K562 (cell line): ENCODE measurements around the gene CHAF1A. TPM values are rescaled to one million over a fixed set of nuclear protein-coding genes. Genes with fewer than 3 reads are reported as not detected.
A peak's percentile ranks its signal among the peaks of the same experiment; 100 is the strongest.

Source experiments
- BMI1 ChIP-seq: fragments of 150-350 bp; IDR thresholded peaks from 2 replicates; pipeline ENCODE4 v1.6.1; 2014; ENCODE audit warnings: low read length
- CBX5 ChIP-seq: IDR thresholded peaks from 2 replicates; pipeline ENCODE4 v1.6.1; 2014; ENCODE audit warnings: low read depth, borderline replicate concordance
- CHCHD3 ChIP-seq: fragments of 250-450 bp; sonication (Bioruptor Pico); IDR thresholded peaks from 2 replicates; pipeline ENCODE4 v2.1.2; 2022; ENCODE audit warnings: mild to moderate bottlenecking
- CREBBP ChIP-seq: IDR thresholded peaks from one replicate; pipeline ENCODE4 v1.6.1; 2012; ENCODE audit warnings: low read depth, mild to moderate bottlenecking, control low read depth, inconsistent platforms, low read length
- DPF2 ChIP-seq: fragments of 450-650 bp; IDR thresholded peaks from 2 replicates; pipeline ENCODE4 v1.6.1; 2016
- FOXM1 ChIP-seq, 2 experiments: fragments of 450-650 bp in 1 of 2; sonication (generic) in 1 of 2; formaldehyde crosslinking in 1 of 2; IDR thresholded peaks; 2 replicates each; pipeline versions ENCODE4 v1.6.1 to v1.9.0; 2017 to 2022; ENCODE audit warnings: low read depth in 2 of 2, mild to moderate bottlenecking in 2 of 2, missing genetic modification reagents in 1 of 2, moderate library complexity in 1 of 2
- HMGN3 ChIP-seq: IDR thresholded peaks from 2 replicates; pipeline ENCODE4 v1.6.1; 2011; ENCODE audit warnings: borderline replicate concordance, low read depth, mild to moderate bottlenecking, mixed read lengths, low read length; ENCODE audit not compliant: insufficient read length; ENCODE audit errors: extremely low read depth
- NFXL1 ChIP-seq: fragments of 450-650 bp; formaldehyde crosslinking; IDR thresholded peaks from 2 replicates; pipeline ENCODE4 v1.4.0; 2021; ENCODE audit warnings: mild to moderate bottlenecking
- POLR3G ChIP-seq: IDR thresholded peaks from 2 replicates; pipeline ENCODE4 v1.6.1; 2011; ENCODE audit not compliant: insufficient read length, insufficient replicate concordance; ENCODE audit errors: extremely low read depth
- PRPF4 ChIP-seq: fragments of 200-400 bp; formaldehyde crosslinking; IDR thresholded peaks from one replicate; pipeline ENCODE4 v1.6.1; 2017; ENCODE audit warnings: low read length, low read depth, mild to moderate bottlenecking; ENCODE audit not compliant: insufficient read depth, poor library complexity, severe bottlenecking
- RBM39 ChIP-seq: fragments of 200-400 bp; formaldehyde crosslinking; optimal IDR thresholded peaks from 2 replicates; pipeline ENCODE3; 2018; ENCODE audit warnings: low read depth, low read length
- SNIP1 ChIP-seq: fragments of 450-650 bp; IDR thresholded peaks from 2 replicates; pipeline ENCODE4 v1.7.1; 2017; ENCODE audit warnings: low read depth, mild to moderate bottlenecking
- ZNF121 ChIP-seq: sonication (generic); formaldehyde crosslinking; conservative IDR thresholded peaks from 2 replicates; pipeline ENCODE4 v1.8.0; 2022; ENCODE audit warnings: missing genetic modification reagents
- ZNF134 ChIP-seq: fragments of 250-450 bp; sonication (Bioruptor Pico); conservative IDR thresholded peaks from 2 replicates; pipeline ENCODE4 v1.4.0; 2020
- ZNF431 ChIP-seq: sonication (generic); formaldehyde crosslinking; IDR thresholded peaks from 2 replicates; pipeline ENCODE4 v1.8.0; 2022; ENCODE audit warnings: mild to moderate bottlenecking, missing genetic modification reagents
- ZNF76 ChIP-seq: fragments of 250-450 bp; sonication (Bioruptor Pico); IDR thresholded peaks from 2 replicates; pipeline ENCODE4 v1.4.0; 2020; ENCODE audit warnings: mild to moderate bottlenecking, moderate library complexity, borderline replicate concordance
- ZNF778 ChIP-seq: fragments of 450-650 bp; formaldehyde crosslinking; IDR thresholded peaks from 2 replicates; pipeline ENCODE4 v1.4.0; 2020; ENCODE audit warnings: mild to moderate bottlenecking, moderate library complexity
- polyA plus RNA-seq, 8 experiments: library from polyadenylated mRNA; depleted of rRNA in 4 of 8; stranded (reverse) in 5 of 8; unstranded in 3 of 8; fragments of >200 nt; fragmentation: Nextera tagmentation in 2 of 8; fragmentation: Illumina TruSeq in 1 of 8; extraction: Ambion mirVana in 2 of 8; extraction: Trizol in 1 of 8; gene quantifications; 2 replicates each; pipeline versions ENCODE4 v1.2.1 to v1.2.3, GENCODE V29; 2011 to 2014; ENCODE audit warnings: inconsistent platforms in 1 of 8, missing spikeins in 1 of 8
- total RNA-seq, 7 experiments: library from RNA; depleted of rRNA in 6 of 7; stranded (reverse); fragments of >200 nt in 6 of 7; fragmentation: Illumina TruSeq in 2 of 7; extraction: Trizol in 2 of 7; gene quantifications; 2 replicates each; pipeline versions ENCODE4 v1.2.1 to v1.2.3, GENCODE V29; 2011 to 2021; ENCODE audit warnings: low replicate concordance in 1 of 7
- TF ChIP-seq, protein P1 (sequence below): sonication (generic); formaldehyde crosslinking; IDR thresholded peaks from 2 replicates; pipeline ENCODE4 v1.9.0; 2022; ENCODE audit warnings: mild to moderate bottlenecking, missing genetic modification reagents
- TF ChIP-seq, protein P2 (sequence below): sonication (generic); formaldehyde crosslinking; IDR thresholded peaks from 2 replicates; pipeline ENCODE4 v1.8.1; 2023; ENCODE audit warnings: mild to moderate bottlenecking, missing genetic modification reagents, moderate library complexity
- TF ChIP-seq, protein P3 (sequence below): sonication (generic); formaldehyde crosslinking; IDR thresholded peaks from 2 replicates; pipeline ENCODE4 v1.8.1; 2022; ENCODE audit warnings: missing genetic modification reagents
- TF ChIP-seq, protein P4 (sequence below): fragments of 200-800 bp; sonication (Bioruptor generic); IDR thresholded peaks from 2 replicates; pipeline ENCODE4 v1.6.1; 2017; ENCODE audit warnings: missing genetic modification characterization, missing compliant biosample characterization

CHAF1A gene
- total and polyA plus RNA-seq, 9 of the 15 experiments (the other 6 are each of a cell fraction or from before 2014, with no cell fraction given), result 1.6 to 86.9 (median 45.2) TPM

DNA sequence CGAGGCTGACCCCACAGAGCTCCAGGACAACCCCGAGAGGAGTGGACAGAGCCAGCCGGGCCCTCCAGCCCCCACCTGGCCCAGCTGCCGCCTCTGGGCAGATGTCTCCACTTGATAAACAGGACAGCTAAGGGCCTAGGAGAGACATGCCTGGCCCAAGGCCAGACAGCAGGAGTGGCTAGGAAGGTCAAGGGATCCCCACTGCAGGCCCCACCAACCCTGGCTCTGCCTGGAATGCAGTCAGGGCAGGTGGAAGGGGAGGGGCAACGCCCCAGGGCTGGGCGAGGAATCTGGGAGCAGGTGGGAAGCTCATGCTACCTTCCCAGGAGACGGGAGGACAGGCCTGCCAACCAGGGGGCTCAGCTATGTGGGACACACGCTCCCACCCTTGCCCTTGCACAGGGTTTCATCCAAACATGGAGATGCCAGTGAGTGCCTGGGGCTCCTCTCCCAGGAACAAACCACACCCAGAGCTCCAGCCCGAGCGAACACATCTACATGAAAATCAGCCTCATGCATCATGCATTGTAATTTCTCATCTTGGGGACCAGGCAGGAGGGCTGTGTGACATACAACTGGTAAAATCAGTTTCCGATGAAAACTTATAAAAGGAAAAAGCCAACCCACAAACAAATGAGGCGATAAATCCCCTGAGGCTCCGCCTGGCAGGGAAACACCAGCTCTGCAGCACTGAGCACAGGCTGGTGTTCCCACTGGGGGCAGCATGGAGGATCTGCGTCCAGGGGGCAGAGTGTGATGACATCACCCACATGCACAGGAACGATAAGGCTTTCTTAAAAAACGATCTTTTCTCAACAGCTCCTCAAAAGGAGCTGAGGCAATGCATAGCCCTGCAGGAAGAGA lies 27.0 kb upstream of the CHAF1A start (continued):
- TF ChIP-seq SNIP1 (no peak), ZNF778 (CRISPR knock-in tag) (no peak), CHCHD3 (CRISPR knock-in tag) (no peak), NFXL1 (CRISPR knock-in tag) (no peak), ZNF121 (no peak), PRPF4 (no peak), DPF2 (peak; percentile 91), BMI1 (no peak), CBX5 (no peak), ZNF76 (CRISPR knock-in tag) (no peak), POLR3G (no peak), CREBBP (no peak), ZNF134 (CRISPR knock-in tag) (no peak), HMGN3 (peak; percentile 65), FOXM1 (IDR thresholded peaks at IDR 0.05; ENCODE audit: low read depth) (peak; percentile 64; the same call in 1 of the 2 replicates), FOXM1 (CRISPR knock-in tag; IDR thresholded peaks at IDR 0.05; ENCODE audit: low read depth) (no peak), RBM39 (no peak), ZNF431 (CRISPR knock-in tag) (0 out of 2 replicates have a peak, but pooled peaks have one; percentile 63)
- TF ChIP-seq, protein P1, sequence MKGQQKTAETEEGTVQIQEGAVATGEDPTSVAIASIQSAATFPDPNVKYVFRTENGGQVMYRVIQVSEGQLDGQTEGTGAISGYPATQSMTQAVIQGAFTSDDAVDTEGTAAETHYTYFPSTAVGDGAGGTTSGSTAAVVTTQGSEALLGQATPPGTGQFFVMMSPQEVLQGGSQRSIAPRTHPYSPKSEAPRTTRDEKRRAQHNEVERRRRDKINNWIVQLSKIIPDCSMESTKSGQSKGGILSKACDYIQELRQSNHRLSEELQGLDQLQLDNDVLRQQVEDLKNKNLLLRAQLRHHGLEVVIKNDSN, result no peak
- TF ChIP-seq, protein P2, sequence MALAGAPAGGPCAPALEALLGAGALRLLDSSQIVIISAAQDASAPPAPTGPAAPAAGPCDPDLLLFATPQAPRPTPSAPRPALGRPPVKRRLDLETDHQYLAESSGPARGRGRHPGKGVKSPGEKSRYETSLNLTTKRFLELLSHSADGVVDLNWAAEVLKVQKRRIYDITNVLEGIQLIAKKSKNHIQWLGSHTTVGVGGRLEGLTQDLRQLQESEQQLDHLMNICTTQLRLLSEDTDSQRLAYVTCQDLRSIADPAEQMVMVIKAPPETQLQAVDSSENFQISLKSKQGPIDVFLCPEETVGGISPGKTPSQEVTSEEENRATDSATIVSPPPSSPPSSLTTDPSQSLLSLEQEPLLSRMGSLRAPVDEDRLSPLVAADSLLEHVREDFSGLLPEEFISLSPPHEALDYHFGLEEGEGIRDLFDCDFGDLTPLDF (CRISPR knock-in tag), result no peak
- TF ChIP-seq, protein P3, sequence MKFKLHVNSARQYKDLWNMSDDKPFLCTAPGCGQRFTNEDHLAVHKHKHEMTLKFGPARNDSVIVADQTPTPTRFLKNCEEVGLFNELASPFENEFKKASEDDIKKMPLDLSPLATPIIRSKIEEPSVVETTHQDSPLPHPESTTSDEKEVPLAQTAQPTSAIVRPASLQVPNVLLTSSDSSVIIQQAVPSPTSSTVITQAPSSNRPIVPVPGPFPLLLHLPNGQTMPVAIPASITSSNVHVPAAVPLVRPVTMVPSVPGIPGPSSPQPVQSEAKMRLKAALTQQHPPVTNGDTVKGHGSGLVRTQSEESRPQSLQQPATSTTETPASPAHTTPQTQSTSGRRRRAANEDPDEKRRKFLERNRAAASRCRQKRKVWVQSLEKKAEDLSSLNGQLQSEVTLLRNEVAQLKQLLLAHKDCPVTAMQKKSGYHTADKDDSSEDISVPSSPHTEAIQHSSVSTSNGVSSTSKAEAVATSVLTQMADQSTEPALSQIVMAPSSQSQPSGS (CRISPR knock-in tag), result peak; percentile 99
- TF ChIP-seq, protein P4, sequence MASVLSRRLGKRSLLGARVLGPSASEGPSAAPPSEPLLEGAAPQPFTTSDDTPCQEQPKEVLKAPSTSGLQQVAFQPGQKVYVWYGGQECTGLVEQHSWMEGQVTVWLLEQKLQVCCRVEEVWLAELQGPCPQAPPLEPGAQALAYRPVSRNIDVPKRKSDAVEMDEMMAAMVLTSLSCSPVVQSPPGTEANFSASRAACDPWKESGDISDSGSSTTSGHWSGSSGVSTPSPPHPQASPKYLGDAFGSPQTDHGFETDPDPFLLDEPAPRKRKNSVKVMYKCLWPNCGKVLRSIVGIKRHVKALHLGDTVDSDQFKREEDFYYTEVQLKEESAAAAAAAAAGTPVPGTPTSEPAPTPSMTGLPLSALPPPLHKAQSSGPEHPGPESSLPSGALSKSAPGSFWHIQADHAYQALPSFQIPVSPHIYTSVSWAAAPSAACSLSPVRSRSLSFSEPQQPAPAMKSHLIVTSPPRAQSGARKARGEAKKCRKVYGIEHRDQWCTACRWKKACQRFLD, result 0 out of 2 replicates have a peak, but pooled peaks have one; percentile 80
